Endothelial cell of umbilical vein (primary cell): Measurements from ENCODE around the gene ARID1B. TPM values are rescaled to one million over a fixed set of nuclear protein-coding genes. Genes with fewer than 3 reads are reported as not detected.

Experiments used
- BruUV-seq: library from RNA; stranded (reverse); fragments of 400-500 nt; replicated peaks from 2 replicates; lab custom pipeline; 2021; lab: Mats Ljungman, UMichigan
- CTCF ChIA-PET: fragments of 300-600, 350-600 bp; sonication (Branson Sonifier 250); formaldehyde crosslinking; loops from one replicate; lab custom pipeline; 2021; ENCODE audit warnings: antibody characterized with exemption, inconsistent platforms; lab: Charles Lee
- POLR2A ChIA-PET: fragments of 300-600, 350-600 bp; sonication (Branson Sonifier 250); formaldehyde crosslinking; loops from one replicate; lab custom pipeline; 2021; ENCODE audit warnings: antibody characterized with exemption, inconsistent platforms; lab: Charles Lee
- DNase-seq: peaks from one replicate; pipeline ENCODE4 v3.0.0-alpha.2; 2011; ENCODE audit warnings: low read depth, low spot score
- FAIRE-seq: peaks from 2 replicates; lab custom pipeline; 2011; peaks lifted over from hg19 to GRCh38; lab: Jason Lieb, UNC
- H2AFZ ChIP-seq: 2 replicates; pipeline ENCODE4 v1.6.0; 2012; ENCODE audit warnings: low read depth, low read length, control low read depth, inconsistent platforms
- H3K27ac ChIP-seq: 2 replicates; pipeline ENCODE4 v1.5.1; 2011; ENCODE audit warnings: low read depth, mild to moderate bottlenecking, control low read depth, low read length, moderate library complexity; ENCODE audit not compliant: insufficient read depth
- H3K27me3 ChIP-seq, 2 experiments: 2 replicates each; pipeline versions ENCODE4 v1.6.0 to v1.6.1; 2011; ENCODE audit warnings: low read length in 2 of 2, mixed read lengths in 1 of 2; ENCODE audit not compliant: control insufficient read depth in 2 of 2, insufficient read depth in 2 of 2
- H3K36me3 ChIP-seq, 2 experiments: 2 replicates in 1 of 2; 3 replicates in 1 of 2; pipeline ENCODE4 v1.5.1; 2011; ENCODE audit warnings: low read length in 2 of 2, mild to moderate bottlenecking in 1 of 2, moderate library complexity in 1 of 2; ENCODE audit not compliant: control insufficient read depth in 2 of 2, insufficient read depth in 2 of 2; ENCODE audit errors: extremely low read depth in 1 of 2
- H3K4me1 ChIP-seq: 3 replicates; pipeline ENCODE4 v1.5.1; 2011; ENCODE audit warnings: mild to moderate bottlenecking, low read length; ENCODE audit not compliant: control insufficient read depth, insufficient read depth; ENCODE audit errors: extremely low read depth
- H3K4me2 ChIP-seq: 2 replicates; pipeline ENCODE4 v1.6.1; 2011; ENCODE audit warnings: low read length, control low read depth, mixed read lengths; ENCODE audit not compliant: insufficient read depth
- H3K4me3 ChIP-seq, 3 experiments: fragments of 200-600 bp in 1 of 3; sonication (generic), shearing (Covaris generic) in 1 of 3; replicated peaks in 1 of 3; 2 replicates each; pipeline ENCODE4 v1.5.1; 2011 to 2016; ENCODE audit warnings: control low read depth in 3 of 3, low read length in 3 of 3, mild to moderate bottlenecking in 2 of 3, inconsistent platforms in 1 of 3, low read depth in 1 of 3, moderate library complexity in 1 of 3; ENCODE audit not compliant: insufficient read depth in 1 of 3
- H3K79me2 ChIP-seq: 2 replicates; pipeline ENCODE4 v1.6.0; 2012; ENCODE audit warnings: low read length, inconsistent platforms; ENCODE audit not compliant: control insufficient read depth, insufficient read depth
- H3K9ac ChIP-seq: replicated peaks from 2 replicates; pipeline ENCODE3; 2011; ENCODE audit warnings: low read length, control low read depth; ENCODE audit not compliant: insufficient read depth; ENCODE audit errors: extremely low read depth
- H3K9me1 ChIP-seq: replicated peaks from 3 replicates; pipeline ENCODE4 v1.6.0; 2011; ENCODE audit warnings: mild to moderate bottlenecking, low read length; ENCODE audit not compliant: control insufficient read depth, insufficient read depth; ENCODE audit errors: extremely low read depth
- H3K9me3 ChIP-seq: replicated peaks from 2 replicates; pipeline ENCODE4 v1.5.1; 2012; ENCODE audit warnings: low read length, inconsistent platforms; ENCODE audit not compliant: control insufficient read depth, insufficient read depth
- H4K20me1 ChIP-seq: replicated peaks from 2 replicates; pipeline ENCODE3; 2011; ENCODE audit warnings: mild to moderate bottlenecking, low read length; ENCODE audit not compliant: control insufficient read depth, insufficient read depth; ENCODE audit errors: extremely low read depth
- CTCF ChIP-seq, 2 donors: IDR thresholded peaks; 1 replicate in 1 of 2; 2 replicates in 1 of 2; pipeline ENCODE4 v1.5.1; 2011; ENCODE audit warnings: low read length in 2 of 2, mild to moderate bottlenecking in 2 of 2, moderate library complexity in 2 of 2, control low read depth in 1 of 2, inconsistent platforms in 1 of 2, low read depth in 1 of 2; ENCODE audit not compliant: insufficient read depth in 1 of 2; ENCODE audit errors: extremely low read depth in 1 of 2
- GATA2 ChIP-seq: IDR thresholded peaks from 2 replicates; pipeline ENCODE4 v1.7.0; 2011; ENCODE audit warnings: low read depth, mild to moderate bottlenecking, moderate library complexity, mixed read lengths, low read length; ENCODE audit not compliant: insufficient read length, insufficient read depth
- JUN ChIP-seq: IDR thresholded peaks from 2 replicates; pipeline ENCODE4 v1.6.1; 2011; ENCODE audit warnings: borderline replicate concordance, low read depth; ENCODE audit not compliant: insufficient read length, insufficient read depth
- MYC ChIP-seq: IDR thresholded peaks from one replicate; pipeline ENCODE4 v1.6.1; 2011; ENCODE audit warnings: mild to moderate bottlenecking, low read depth, low read length
- POLR2A ChIP-seq: IDR thresholded peaks from 2 replicates; pipeline ENCODE4 v1.6.1; 2012; ENCODE audit warnings: low read depth, mild to moderate bottlenecking, control low read depth, low read length
- POLR2AphosphoS5 ChIP-seq: IDR thresholded peaks from 2 replicates; pipeline ENCODE4 v1.6.1; 2012; ENCODE audit warnings: low read depth, mild to moderate bottlenecking, control low read depth, low read length, moderate library complexity; ENCODE audit not compliant: insufficient read depth
- dilution Hi-C: fragments of 300-500 bp; cut with MboI; formaldehyde crosslinking; loops from one replicate; pipeline ENCODE4 v1.15.0; 2019; ENCODE audit warnings: low sequenced_read_pairs; ENCODE audit not compliant: extremely low pct_ligation_motif_present
- intact Hi-C: fragments of 100-400 bp; cut with micrococcal nuclease; formaldehyde crosslinking; loops from one replicate; pipeline ENCODE4 v1.10.0; 2022
- polyA plus RNA-seq, 4 experiments: library from polyadenylated mRNA; depleted of rRNA in 3 of 4; stranded (reverse) in 3 of 4; unstranded in 1 of 4; fragments of >200 nt; gene quantifications; 2 replicates each; pipeline versions ENCODE4 v1.2.1 to v1.2.3, GENCODE V29; 2011 to 2012; ENCODE audit warnings: missing spikeins in 1 of 4
- total RNA-seq: library from RNA; stranded (reverse); gene quantifications from 2 replicates; pipeline ENCODE4 v1.2.3, GENCODE V29; 2021

Gene ARID1B
- total and polyA plus RNA-seq, 2 donors (not counting 3 experiments of a cell fraction or from before 2014, with no cell fraction given): 21.8 to 89.5 TPM

- no peaks in the 10 kb centered on the region for H3K79me2 ChIP-seq
- dilution Hi-C loops (no loop called here), intact Hi-C loops (no loop called here)
- H3K36me3 ChIP-seq: no peaks in the 10 kb centered on the region
- H3K4me3 ChIP-seq: no peak overlapping the region
- H3K4me2 ChIP-seq: no peak overlapping the region
- DNase-seq (no peak), FAIRE-seq (no peak)
- no TSS peak for BruUV-seq
- H3K4me1 ChIP-seq: no peaks in the 10 kb centered on the region
- CTCF ChIA-PET: interaction anchor here (0.7 kb wide), 1 partner anchor 9 kb away, joined by 3 read pairs; no protein-coding TSS in a partner anchor
- no peaks in the 10 kb centered on the region for H4K20me1 ChIP-seq
- TF ChIP-seq CTCF (IDR thresholded peaks at IDR 0.05; ENCODE audit: extremely low read depth in 1 of 2, insufficient read depth in 1 of 2, low read depth in 1 of 2, low read length in 2 of 2): no peak
- TF ChIP-seq GATA2: no peak
- TF ChIP-seq POLR2AphosphoS5: no peak
- TF ChIP-seq MYC: no peak
- no peak for TF ChIP-seq POLR2A
- TF ChIP-seq JUN: no peak
- POLR2A ChIA-PET: no interaction called here
- H3K27ac ChIP-seq: no peak overlapping the region
- no peak overlapping the region for H2AFZ ChIP-seq
- H3K9ac ChIP-seq: no peak overlapping the region
- H3K9me1 ChIP-seq: no peaks in the 10 kb centered on the region
- H3K9me3 ChIP-seq: no peaks in the 10 kb centered on the region
- peaks cover 0 to 6% of the 10 kb centered on the region in 2 experiments for H3K27me3 ChIP-seq
Observed at GRCh38 chr6:156741287-156742073, 35.7 kb upstream of the ARID1B start.
